MM.1S (cell line): ENCODE data around the gene POLR3GL.
"Not testable (repeated sequence)": the region's sequence is repeated elsewhere in the genome, so short reads cannot be mapped to it uniquely, and the experiment has no call there.

Source experiments
- DNase-seq: peaks from one replicate; pipeline ENCODE4 v3.0.0-alpha.2; 2015
- H2AFZ ChIP-seq: fragments of 300-600 bp; sonication (generic); 2 replicates; pipeline ENCODE4 v1.6.0; 2016; ENCODE audit warnings: antibody characterized with exemption, low read length
- H3F3A ChIP-seq: fragments of 300-600 bp; sonication (generic); 2 replicates; pipeline ENCODE4 v1.6.1; 2016; ENCODE audit warnings: mild to moderate bottlenecking, antibody characterized with exemption, low read length, moderate library complexity, mixed read lengths; ENCODE audit not compliant: insufficient read depth
- H3K27ac ChIP-seq: fragments of 300-600 bp; sonication (generic); 2 replicates; pipeline ENCODE4 v1.5.1; 2016; ENCODE audit warnings: mild to moderate bottlenecking, low read length
- H3K27me3 ChIP-seq: fragments of 300-600 bp; sonication (generic); replicated peaks from 2 replicates; pipeline ENCODE4 v1.6.0; 2016; ENCODE audit warnings: low read length; ENCODE audit not compliant: insufficient read depth
- H3K36me3 ChIP-seq: fragments of 300-600 bp; sonication (generic); replicated peaks from 2 replicates; pipeline ENCODE4 v1.6.1; 2016; ENCODE audit warnings: mild to moderate bottlenecking, low read length, mixed read lengths; ENCODE audit not compliant: insufficient read depth
- H3K4me1 ChIP-seq: fragments of 300-600 bp; sonication (generic); 2 replicates; pipeline ENCODE4 v1.6.1; 2016; ENCODE audit warnings: low read length, mixed read lengths
- H3K4me2 ChIP-seq: fragments of 300-600 bp; sonication (generic); 2 replicates; pipeline ENCODE4 v1.6.0; 2016; ENCODE audit warnings: low read depth, low read length
- H3K4me3 ChIP-seq: fragments of 300-600 bp; sonication (generic); 2 replicates; pipeline ENCODE4 v1.5.1; 2016; ENCODE audit warnings: low read length, mixed read lengths
- H3K79me2 ChIP-seq: fragments of 300-600 bp; sonication (generic); 2 replicates; pipeline ENCODE4 v1.6.1; 2016; ENCODE audit warnings: mixed run types, low read length, mixed read lengths
- H3K9ac ChIP-seq: fragments of 300-600 bp; sonication (generic); 2 replicates; pipeline ENCODE4 v1.6.1; 2016; ENCODE audit warnings: low read length, mixed read lengths
- H3K9me2 ChIP-seq: fragments of 300-600 bp; sonication (generic); replicated peaks from 2 replicates; pipeline ENCODE4 v1.6.1; 2016; ENCODE audit warnings: mild to moderate bottlenecking, low read length, mixed read lengths; ENCODE audit not compliant: insufficient read depth
- H3K9me3 ChIP-seq: fragments of 300-600 bp; sonication (generic); replicated peaks from 2 replicates; pipeline ENCODE4 v1.6.1; 2016; ENCODE audit warnings: mild to moderate bottlenecking, low read length, mixed read lengths; ENCODE audit not compliant: insufficient read depth
- H4K20me1 ChIP-seq: fragments of 300-600 bp; sonication (generic); 2 replicates; pipeline ENCODE4 v1.6.1; 2016; ENCODE audit warnings: mild to moderate bottlenecking, low read length, moderate library complexity, mixed read lengths; ENCODE audit not compliant: insufficient read depth
- CTCF ChIP-seq: fragments of 300-600 bp; sonication (generic); IDR thresholded peaks from 2 replicates; pipeline ENCODE4 v1.5.1; 2016; ENCODE audit warnings: antibody characterized with exemption, low read length, mixed read lengths
- EZH2 ChIP-seq: fragments of 300-600 bp; sonication (generic); optimal IDR thresholded peaks from 2 replicates; pipeline ENCODE3; 2017; ENCODE audit warnings: low read depth, mild to moderate bottlenecking, antibody characterized with exemption, low read length, mixed read lengths
- EZH2phosphoT487 ChIP-seq: fragments of 300-600 bp; sonication (generic); IDR thresholded peaks from 2 replicates; pipeline ENCODE4 v1.6.1; 2018; ENCODE audit warnings: antibody characterized with exemption, low read length

The POLR3GL gene

GRCh38 chr1:145918144-145918991, 46.1 kb upstream of the POLR3GL start, which contains the start of gene PEX11B:
TSS of gene PEX11B (minus strand) at chr1:145918717. CDS start at chr1:145918688, 29 bp downstream.
- TF ChIP-seq EZH2 (no peak), CTCF (no peak), EZH2phosphoT487 (no peak)
- peak within 1 kb of the TSS; percentile 85 for H2AFZ ChIP-seq
- H4K20me1 ChIP-seq, result no peaks in the 10 kb centered on the region
- peak within 1 kb of the TSS; percentile 92 for H3K9ac ChIP-seq
- peak within 1 kb of the TSS; percentile 87 for H3K27ac ChIP-seq
- H3K9me2 ChIP-seq, result no peaks in the 10 kb centered on the region
- peak within 1 kb of the TSS; percentile 99 for H3K4me2 ChIP-seq
- peaks cover 20% of the 10 kb centered on the region for H3K79me2 ChIP-seq
- peaks cover 27% of the 10 kb centered on the region for H3F3A ChIP-seq
- H3K4me3 ChIP-seq, result peak within 1 kb of the TSS; percentile 84
- H3K4me1 ChIP-seq, result peaks cover 7% of the 10 kb centered on the region
- no peaks in the 10 kb centered on the region for H3K9me3 ChIP-seq
- DNase-seq, result peak; percentile 93
- H3K36me3 ChIP-seq, result no peaks in the 10 kb centered on the region
- no peaks in the 10 kb centered on the region for H3K27me3 ChIP-seq

DNA sequence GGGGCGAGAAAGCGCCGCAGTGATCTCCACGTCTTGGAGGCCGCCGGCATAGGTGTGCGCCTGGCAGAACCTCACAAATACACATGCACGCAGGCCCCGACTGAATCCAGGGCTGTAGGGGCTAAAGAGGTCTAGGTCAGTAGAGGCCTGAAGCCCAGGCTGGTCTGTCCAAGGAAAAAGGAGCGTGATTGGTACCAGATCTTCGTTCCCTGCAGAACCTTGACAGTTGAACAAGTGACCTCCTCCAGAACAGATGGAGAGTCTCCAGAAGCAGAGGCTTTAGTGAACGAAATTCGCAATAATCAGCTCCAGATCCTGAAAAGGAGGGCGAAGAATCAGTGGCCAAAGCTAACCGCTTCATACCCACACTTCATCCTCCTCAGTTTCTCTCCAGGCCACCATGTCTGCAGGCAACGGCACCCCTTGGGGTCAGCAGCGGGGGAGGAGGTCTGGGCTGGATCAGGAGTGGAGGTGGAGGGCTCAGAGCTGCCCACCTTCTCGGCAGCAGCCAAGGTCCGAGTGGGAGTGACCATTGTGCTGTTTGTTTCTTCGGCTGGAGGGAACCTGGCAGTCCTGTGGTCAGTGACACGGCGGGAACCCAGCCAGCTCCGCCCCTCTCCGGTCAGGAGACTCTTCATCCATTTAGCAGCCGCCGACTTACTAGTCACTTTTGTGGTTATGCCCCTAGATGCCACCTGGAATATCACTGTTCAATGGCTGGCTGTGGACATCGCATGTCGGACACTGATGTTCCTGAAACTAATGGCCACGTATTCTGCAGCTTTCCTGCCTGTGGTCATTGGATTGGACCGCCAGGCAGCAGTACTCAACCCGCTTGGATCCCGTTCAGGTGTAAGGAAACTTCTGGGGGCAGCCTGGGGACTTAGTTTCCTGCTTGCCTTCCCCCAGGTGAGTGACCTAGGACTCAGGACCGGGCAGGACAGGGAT, 45.2 kb upstream of the POLR3GL start:
- H3K36me3 ChIP-seq, result no peaks in the 10 kb centered on the region
- no peaks in the 10 kb centered on the region for H3K9me2 ChIP-seq
- peak overlapping the region; percentile 99 for H3K4me2 ChIP-seq
- H3K9me3 ChIP-seq, result no peaks in the 10 kb centered on the region
- peaks cover 20% of the 10 kb centered on the region for H3K79me2 ChIP-seq
- H3K9ac ChIP-seq, result peak overlapping the region; percentile 92
- DNase-seq, result peak; percentile 78
- no peaks in the 10 kb centered on the region for H4K20me1 ChIP-seq
- TF ChIP-seq EZH2phosphoT487 (no peak), CTCF (0 out of 2 replicates have a peak, but pooled peaks have one; percentile 5), EZH2 (no peak)
- H2AFZ ChIP-seq, result peak overlapping the region; percentile 85
- H3K27me3 ChIP-seq, result no peaks in the 10 kb centered on the region
- H3K4me3 ChIP-seq, result peak overlapping the region; percentile 84
- H3K27ac ChIP-seq, result peak overlapping the region; percentile 87
- peaks cover 29% of the 10 kb centered on the region for H3F3A ChIP-seq
- H3K4me1 ChIP-seq, result peaks cover 7% of the 10 kb centered on the region

- not testable (repeated sequence) for H4K20me1 ChIP-seq, H2AFZ ChIP-seq, H3K9me3 ChIP-seq, H3K36me3 ChIP-seq, H3K27ac ChIP-seq, DNase-seq, H3K9me2 ChIP-seq, H3K4me1 ChIP-seq, H3K27me3 ChIP-seq
- Histone ChIP-seq H3F3A (peaks cover 29% of the 10 kb centered on the region), H3K4me3 (peak overlapping the region; percentile 84), H3K4me2 (peak overlapping the region; percentile 99), H3K79me2 (peaks cover 20% of the 10 kb centered on the region), H3K9ac (peak overlapping the region; percentile 92; the same call in 1 of the 2 replicates)
Measured at GRCh38 chr1:145920297-145920696, 44.2 kb upstream of the POLR3GL start.
